NOMO-1 treated with dmso at 0.1 percent for 144 hours (cell line): Measurements from ENCODE around the gene CCDC9B.
A peak's percentile ranks its signal among the peaks of the same experiment; 100 is the strongest.

Experiments used
- DNase-seq: peaks from one replicate; lab custom pipeline; 2025; ENCODE audit not compliant: unreplicated experiment; lab: John Stamatoyannopoulos, UW

Gene CCDC9B

GRCh38 chr15:40340740-40341400, at the start of gene CCDC9B:
CCDC9B (minus strand) TSS chr15:40340939; CDS start chr15:40340819, 120 bp downstream.
- DNase-seq = peak; percentile 14

GRCh38 chr15:40389824-40390595, 49.3 kb upstream of the CCDC9B start:
- DNase-seq = no peak

GRCh38 chr15:40388941-40389823, 48.4 kb upstream of the CCDC9B start:
- DNase-seq = peak; percentile 84

- no peak for DNase-seq
Measured at GRCh38 chr15:40386480-40386879, 45.7 kb upstream of the CCDC9B start.

- DNase-seq = peak; percentile 80
Measured at GRCh38 chr15:40382580-40383456, 42.1 kb upstream of the CCDC9B start, which contains the start of gene KNSTRN. KNSTRN (plus strand) TSS chr15:40382721; CDS start chr15:40382836, 115 bp downstream.

GRCh38 chr15:40381818-40382529, 41.2 kb upstream of the CCDC9B start:
- no peak for DNase-seq

- no peak for DNase-seq
Measured at GRCh38 chr15:40380636-40381035, 39.9 kb upstream of the CCDC9B start.

- no peak for DNase-seq
Measured at GRCh38 chr15:40379853-40380252, 39.1 kb upstream of the CCDC9B start.

- no peak for DNase-seq
Measured at GRCh38 chr15:40379374-40379773, 38.6 kb upstream of the CCDC9B start.

- DNase-seq = no peak
Measured at GRCh38 chr15:40377606-40378005, 36.9 kb upstream of the CCDC9B start.

- no peak for DNase-seq
Measured at GRCh38 chr15:40372981-40373380, 32.2 kb upstream of the CCDC9B start.

GRCh38 chr15:40369971-40370370, 29.2 kb upstream of the CCDC9B start:
- DNase-seq = no peak

- no peak for DNase-seq
Measured at GRCh38 chr15:40369474-40369869, 28.7 kb upstream of the CCDC9B start.

- DNase-seq = no peak
Measured at GRCh38 chr15:40368719-40369473, 28.2 kb upstream of the CCDC9B start.

- DNase-seq = peak; percentile 95
Measured at GRCh38 chr15:40367686-40368611, 27.2 kb upstream of the CCDC9B start.

GRCh38 chr15:40367371-40367685, 26.6 kb upstream of the CCDC9B start:
- no peak for DNase-seq

GRCh38 chr15:40366457-40367370, 26.0 kb upstream of the CCDC9B start:
- no peak for DNase-seq
